Activated naive CD8-positive, alpha-beta T cell (primary cell): ENCODE results near the gene DISP3.

Experiments
- H3K27ac Mint-ChIP-seq: one replicate; pipeline ENCODE4 v1.8.0; 2021; ENCODE audit warnings: mixed read lengths
- H3K27me3 Mint-ChIP-seq: one replicate; pipeline ENCODE4 v1.8.0; 2021; ENCODE audit warnings: mixed read lengths
- H3K36me3 Mint-ChIP-seq: one replicate; pipeline ENCODE4 v1.8.0; 2021; ENCODE audit warnings: mixed read lengths
- H3K4me1 Mint-ChIP-seq: one replicate; pipeline ENCODE4 v1.8.0; 2021; ENCODE audit warnings: low read depth, mixed read lengths
- H3K4me3 Mint-ChIP-seq: one replicate; pipeline ENCODE4 v1.8.0; 2021; ENCODE audit warnings: mild to moderate bottlenecking, mixed read lengths
- H3K9me3 Mint-ChIP-seq: one replicate; pipeline ENCODE4 v1.8.0; 2021; ENCODE audit warnings: low read depth, mixed read lengths

Gene DISP3

GRCh38 chr1:11543796-11544195, 64.8 kb downstream of the DISP3 start:
- Mint-ChIP-seq H3K4me3 (no peak overlapping the region), H3K27ac (no peak overlapping the region), H3K4me1 (no peaks in the 10 kb centered on the region), H3K9me3 (no peaks in the 10 kb centered on the region), H3K36me3 (no peaks in the 10 kb centered on the region), H3K27me3 (peaks cover 7% of the 10 kb centered on the region)

- H3K27ac Mint-ChIP-seq: no peak overlapping the region
Observed at GRCh38 chr1:11546456-11546855, 67.5 kb downstream of the DISP3 start.

GRCh38 chr1:11550664-11551283, 71.8 kb downstream of the DISP3 start:
- peaks cover 38% of the 10 kb centered on the region for H3K27me3 Mint-ChIP-seq

More at GRCh38 chr1:11546456-11546855, 67.5 kb downstream of the DISP3 start:
- peaks cover 17% of the 10 kb centered on the region for H3K27me3 Mint-ChIP-seq
- H3K4me1 Mint-ChIP-seq: no peaks in the 10 kb centered on the region
- no peaks in the 10 kb centered on the region for H3K36me3 Mint-ChIP-seq
- H3K4me3 Mint-ChIP-seq: no peak overlapping the region
- no peaks in the 10 kb centered on the region for H3K9me3 Mint-ChIP-seq

GRCh38 chr1:11558276-11558675, 79.3 kb downstream of the DISP3 start:
- no peak overlapping the region for H3K27ac Mint-ChIP-seq
- peaks cover 28% of the 10 kb centered on the region for H3K27me3 Mint-ChIP-seq
- no peaks in the 10 kb centered on the region for H3K36me3 Mint-ChIP-seq
- no peak overlapping the region for H3K4me3 Mint-ChIP-seq
- no peaks in the 10 kb centered on the region for H3K9me3 Mint-ChIP-seq
- H3K4me1 Mint-ChIP-seq: no peaks in the 10 kb centered on the region

More at GRCh38 chr1:11550664-11551283, 71.8 kb downstream of the DISP3 start:
- H3K4me3 Mint-ChIP-seq: no peak overlapping the region
- no peaks in the 10 kb centered on the region for H3K36me3 Mint-ChIP-seq
- no peaks in the 10 kb centered on the region for H3K9me3 Mint-ChIP-seq
- H3K27ac Mint-ChIP-seq: no peak overlapping the region
- H3K4me1 Mint-ChIP-seq: no peaks in the 10 kb centered on the region

- peaks cover 26% of the 10 kb centered on the region for H3K27me3 Mint-ChIP-seq
- no peaks in the 10 kb centered on the region for H3K9me3 Mint-ChIP-seq
- H3K27ac Mint-ChIP-seq: no peak overlapping the region
- H3K4me1 Mint-ChIP-seq: no peaks in the 10 kb centered on the region
- no peak overlapping the region for H3K4me3 Mint-ChIP-seq
- H3K36me3 Mint-ChIP-seq: no peaks in the 10 kb centered on the region
Observed at GRCh38 chr1:11558871-11559590, 80.1 kb downstream of the DISP3 start.

GRCh38 chr1:11559591-11559970, 80.6 kb downstream of the DISP3 start:
- Mint-ChIP-seq H3K27ac (no peak overlapping the region), H3K9me3 (no peaks in the 10 kb centered on the region), H3K36me3 (no peaks in the 10 kb centered on the region), H3K4me3 (no peak overlapping the region), H3K27me3 (peaks cover 22% of the 10 kb centered on the region), H3K4me1 (no peaks in the 10 kb centered on the region)

GRCh38 chr1:11560061-11560460, 81.1 kb downstream of the DISP3 start:
- no peak overlapping the region for H3K27ac Mint-ChIP-seq
- H3K36me3 Mint-ChIP-seq: no peaks in the 10 kb centered on the region
- H3K4me3 Mint-ChIP-seq: no peak overlapping the region
- H3K9me3 Mint-ChIP-seq: no peaks in the 10 kb centered on the region
- H3K4me1 Mint-ChIP-seq: no peaks in the 10 kb centered on the region
- H3K27me3 Mint-ChIP-seq: peaks cover 19% of the 10 kb centered on the region

- Mint-ChIP-seq H3K4me1 (no peaks in the 10 kb centered on the region), H3K27ac (no peak overlapping the region), H3K36me3 (no peaks in the 10 kb centered on the region), H3K4me3 (no peak overlapping the region), H3K27me3 (peaks cover 11% of the 10 kb centered on the region), H3K9me3 (no peaks in the 10 kb centered on the region)
Observed at GRCh38 chr1:11561740-11562139, 82.8 kb downstream of the DISP3 start.

GRCh38 chr1:11562664-11563063, 83.7 kb downstream of the DISP3 start:
- H3K4me3 Mint-ChIP-seq: no peak overlapping the region
- no peaks in the 10 kb centered on the region for H3K36me3 Mint-ChIP-seq
- H3K4me1 Mint-ChIP-seq: no peaks in the 10 kb centered on the region
- H3K27me3 Mint-ChIP-seq: peaks cover 6% of the 10 kb centered on the region
- no peaks in the 10 kb centered on the region for H3K9me3 Mint-ChIP-seq
- no peak overlapping the region for H3K27ac Mint-ChIP-seq

GRCh38 chr1:11563560-11564069, 84.7 kb downstream of the DISP3 start:
- H3K4me3 Mint-ChIP-seq: no peak overlapping the region
- H3K27me3 Mint-ChIP-seq: peaks cover 6% of the 10 kb centered on the region
- H3K27ac Mint-ChIP-seq: no peak overlapping the region
- no peaks in the 10 kb centered on the region for H3K36me3 Mint-ChIP-seq
- H3K9me3 Mint-ChIP-seq: no peaks in the 10 kb centered on the region
- H3K4me1 Mint-ChIP-seq: no peaks in the 10 kb centered on the region

- H3K36me3 Mint-ChIP-seq: no peaks in the 10 kb centered on the region
- H3K4me3 Mint-ChIP-seq: no peak overlapping the region
- no peaks in the 10 kb centered on the region for H3K4me1 Mint-ChIP-seq
- H3K9me3 Mint-ChIP-seq: no peaks in the 10 kb centered on the region
- no peak overlapping the region for H3K27ac Mint-ChIP-seq
- H3K27me3 Mint-ChIP-seq: peaks cover 9% of the 10 kb centered on the region
Observed at GRCh38 chr1:11564237-11564636, 85.3 kb downstream of the DISP3 start.

- Mint-ChIP-seq H3K4me1 (no peaks in the 10 kb centered on the region), H3K36me3 (no peaks in the 10 kb centered on the region), H3K27me3 (peaks cover 10% of the 10 kb centered on the region), H3K4me3 (no peak overlapping the region), H3K27ac (no peak overlapping the region), H3K9me3 (no peaks in the 10 kb centered on the region)
Observed at GRCh38 chr1:11566042-11566850, 87.3 kb downstream of the DISP3 start.

GRCh38 chr1:11567244-11568065, 88.5 kb downstream of the DISP3 start:
- Mint-ChIP-seq H3K4me3 (no peak overlapping the region), H3K27me3 (peaks cover 10% of the 10 kb centered on the region), H3K27ac (no peak overlapping the region), H3K4me1 (no peaks in the 10 kb centered on the region), H3K9me3 (no peaks in the 10 kb centered on the region), H3K36me3 (no peaks in the 10 kb centered on the region)

- Mint-ChIP-seq H3K27ac (no peak overlapping the region), H3K4me3 (no peak overlapping the region), H3K27me3 (peaks cover 8% of the 10 kb centered on the region), H3K36me3 (no peaks in the 10 kb centered on the region), H3K4me1 (no peaks in the 10 kb centered on the region), H3K9me3 (no peaks in the 10 kb centered on the region)
Observed at GRCh38 chr1:11568687-11569086, 89.7 kb downstream of the DISP3 start.
